Astrocyte of the spinal cord (primary cell): ENCODE data around the gene OR8K5.
"Not testable (repeated sequence)": the region's sequence is repeated elsewhere in the genome, so short reads cannot be mapped to it uniquely, and the experiment has no call there.

ENCODE experiments used
- DNase-seq: peaks from one replicate; pipeline ENCODE4 v3.0.0; 2011; ENCODE audit warnings: low read depth, low spot score
- H3K4me3 ChIP-seq: 2 replicates; pipeline ENCODE4 v1.5.1; 2011; ENCODE audit warnings: low read depth, mild to moderate bottlenecking, low read length, moderate library complexity
- in situ Hi-C: cut with HindIII; loops from 2 replicates; pipeline ENCODE4 v1.10.0; 2017; ENCODE audit warnings: low sequenced_read_pairs
- TF ChIP-seq, protein P1 (sequence below): IDR thresholded peaks from 2 replicates; pipeline ENCODE4 v1.5.1; 2012; ENCODE audit warnings: low read depth, mild to moderate bottlenecking, low read length, inconsistent platforms

Gene OR8K5

DNA sequence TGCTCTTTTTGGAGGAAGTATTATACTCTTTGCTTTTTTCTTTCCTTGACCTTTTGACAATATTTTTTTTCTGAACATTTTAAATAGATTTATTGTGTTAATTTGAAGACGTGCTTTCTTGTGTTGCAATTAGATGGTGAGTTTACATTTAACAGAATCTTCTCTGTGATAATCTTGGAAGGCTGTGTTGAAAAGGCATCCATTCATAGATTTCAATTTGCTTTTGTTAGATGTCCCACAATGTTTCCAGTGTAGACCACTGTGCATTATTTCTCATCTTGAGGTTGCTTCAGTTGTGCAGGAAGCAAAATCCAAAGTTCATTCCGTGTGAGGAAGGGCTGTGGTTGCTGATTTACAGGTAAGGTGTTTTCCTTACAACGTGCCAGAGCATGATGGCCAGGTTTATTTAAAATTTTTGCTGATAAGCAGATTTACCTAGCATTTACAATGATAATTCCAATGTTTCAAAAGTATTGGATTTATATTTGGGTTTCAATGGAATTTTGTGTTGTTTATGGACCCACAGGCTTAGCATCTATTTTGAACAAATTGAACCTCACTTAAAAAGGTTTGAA lies 12.2 kb upstream of the OR8K5 start:
- H3K4me3 ChIP-seq = no peak overlapping the region
- TF ChIP-seq, protein P1, sequence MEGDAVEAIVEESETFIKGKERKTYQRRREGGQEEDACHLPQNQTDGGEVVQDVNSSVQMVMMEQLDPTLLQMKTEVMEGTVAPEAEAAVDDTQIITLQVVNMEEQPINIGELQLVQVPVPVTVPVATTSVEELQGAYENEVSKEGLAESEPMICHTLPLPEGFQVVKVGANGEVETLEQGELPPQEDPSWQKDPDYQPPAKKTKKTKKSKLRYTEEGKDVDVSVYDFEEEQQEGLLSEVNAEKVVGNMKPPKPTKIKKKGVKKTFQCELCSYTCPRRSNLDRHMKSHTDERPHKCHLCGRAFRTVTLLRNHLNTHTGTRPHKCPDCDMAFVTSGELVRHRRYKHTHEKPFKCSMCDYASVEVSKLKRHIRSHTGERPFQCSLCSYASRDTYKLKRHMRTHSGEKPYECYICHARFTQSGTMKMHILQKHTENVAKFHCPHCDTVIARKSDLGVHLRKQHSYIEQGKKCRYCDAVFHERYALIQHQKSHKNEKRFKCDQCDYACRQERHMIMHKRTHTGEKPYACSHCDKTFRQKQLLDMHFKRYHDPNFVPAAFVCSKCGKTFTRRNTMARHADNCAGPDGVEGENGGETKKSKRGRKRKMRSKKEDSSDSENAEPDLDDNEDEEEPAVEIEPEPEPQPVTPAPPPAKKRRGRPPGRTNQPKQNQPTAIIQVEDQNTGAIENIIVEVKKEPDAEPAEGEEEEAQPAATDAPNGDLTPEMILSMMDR = no peak
- in situ Hi-C loops = no loop called here
- DNase-seq = no peak

DNA sequence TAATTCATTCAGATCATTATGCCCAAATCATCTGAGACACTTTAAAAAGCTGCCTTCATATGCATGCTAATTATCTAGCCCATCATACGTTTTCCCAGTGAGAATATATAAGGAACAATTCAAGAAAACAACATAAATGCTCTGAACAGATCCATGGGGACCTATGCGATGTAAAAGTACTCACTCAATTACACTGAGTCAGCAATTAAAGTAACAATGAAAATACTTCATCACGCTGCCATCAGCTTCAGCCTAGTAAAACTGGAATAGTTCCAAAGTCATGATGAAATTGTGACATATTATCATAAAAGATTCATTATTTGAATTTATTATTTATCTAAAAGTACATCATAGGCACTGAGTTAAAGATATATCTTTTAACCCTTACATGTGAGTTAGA lies 3.7 kb upstream of the OR8K5 start:
- no peak for DNase-seq
- TF ChIP-seq, protein P1 = no peak
- H3K4me3 ChIP-seq = no peak overlapping the region
- in situ Hi-C loops = no loop called here

DNA sequence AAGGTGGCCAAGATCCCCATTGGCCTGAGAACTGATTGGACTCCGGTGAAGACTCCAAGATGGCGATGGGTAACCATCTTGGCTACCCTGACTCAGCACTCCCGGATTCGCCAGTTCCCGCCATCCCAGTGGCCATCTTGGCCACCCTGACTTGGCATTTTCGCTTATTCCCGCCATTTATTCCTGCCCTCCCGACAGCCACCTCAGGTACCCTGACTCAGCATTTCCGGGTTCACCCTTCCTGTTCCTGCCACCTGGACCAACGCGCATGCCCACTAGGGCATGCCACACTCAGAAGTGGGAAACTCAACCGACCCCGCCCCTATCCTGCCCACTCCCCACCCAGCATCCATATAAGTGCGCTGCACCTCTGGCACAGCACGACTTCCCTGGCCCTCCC lies 7.8 kb downstream of the OR8K5 start:
- TF ChIP-seq, protein P1 = no peak
- no peak overlapping the region for H3K4me3 ChIP-seq
- in situ Hi-C loops = no loop called here
- DNase-seq = no peak

DNA sequence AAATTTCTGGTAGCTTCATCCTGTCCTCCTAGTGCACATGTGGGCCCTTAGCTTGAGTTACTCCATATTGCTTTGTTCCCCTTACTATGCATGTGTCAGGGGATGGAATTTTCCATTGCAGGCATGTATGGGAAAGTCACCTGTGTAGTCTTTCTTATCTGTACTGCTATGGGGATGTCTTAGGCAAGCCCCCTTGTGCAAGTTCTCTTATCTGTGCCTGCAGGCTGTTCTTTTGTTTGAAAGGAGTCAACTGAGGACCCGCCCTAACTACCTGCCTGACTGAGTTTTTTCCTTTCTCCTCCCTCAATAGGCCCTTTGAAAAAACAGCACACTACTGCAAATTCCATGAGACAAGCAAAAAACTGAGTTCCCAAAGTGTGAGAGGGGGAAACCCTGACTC lies 8.7 kb downstream of the OR8K5 start:
- no peak for DNase-seq
- TF ChIP-seq, protein P1 = no peak
- in situ Hi-C loops = no loop called here
- no peak overlapping the region for H3K4me3 ChIP-seq

DNA sequence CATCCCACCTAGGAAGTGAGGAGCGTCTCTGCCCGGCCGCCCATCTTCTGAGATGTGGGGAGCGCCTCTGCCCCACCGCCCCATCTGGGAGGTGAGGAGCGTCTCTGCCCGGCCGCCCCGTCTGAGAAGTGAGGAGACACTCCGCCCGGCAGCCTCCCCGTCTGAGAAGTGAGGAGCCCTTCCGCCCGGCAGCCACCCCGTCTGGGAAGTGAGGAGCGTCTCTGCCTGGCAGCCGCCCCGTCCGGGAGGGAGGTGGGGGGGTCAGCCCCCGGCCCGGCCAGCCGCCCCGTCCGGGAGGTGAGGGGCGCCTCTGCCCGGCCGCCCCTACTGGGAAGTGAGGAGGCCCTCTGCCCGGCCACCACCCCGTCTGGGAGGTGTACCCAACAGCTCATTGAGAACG lies 16.4 kb downstream of the OR8K5 start:
- H3K4me3 ChIP-seq, in situ Hi-C loops: not testable (repeated sequence)

DNA sequence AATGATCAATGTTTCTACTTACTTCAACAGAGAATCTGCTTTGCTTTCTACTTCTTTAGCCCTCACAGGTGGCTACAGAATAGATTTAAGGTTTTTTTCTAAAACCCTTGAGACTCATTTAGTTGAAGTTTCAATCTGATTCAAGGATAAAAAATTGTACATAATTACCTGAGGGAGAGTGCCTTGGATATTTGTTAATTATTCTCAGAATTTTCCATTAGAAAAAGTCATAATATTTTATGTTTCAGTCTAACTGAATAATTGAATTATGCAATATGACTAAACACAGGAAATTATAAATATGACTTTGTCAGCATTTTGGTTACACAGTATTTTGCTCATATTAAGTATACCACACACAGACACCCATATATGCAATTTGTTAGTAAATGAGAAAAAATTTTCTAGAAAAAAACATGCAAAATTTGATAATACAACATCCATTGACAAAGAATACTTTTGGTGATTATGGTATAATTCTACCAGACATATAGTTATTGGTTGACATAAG lies 19.9 kb downstream of the OR8K5 start, which contains the start of gene OR8J3:
Gene OR8J3 (minus strand): TSS at position 51 of the 511 bp plus-strand sequence. CDS start 2,483 bp downstream, outside the sequence.
- TF ChIP-seq, protein P1 = no peak
- no peak for DNase-seq
- in situ Hi-C loops = no loop called here
- no peak within 1 kb of the TSS for H3K4me3 ChIP-seq

More for the DNA sequence above, 16.4 kb downstream of the OR8K5 start:
- not testable (repeated sequence) for DNase-seq

DNA sequence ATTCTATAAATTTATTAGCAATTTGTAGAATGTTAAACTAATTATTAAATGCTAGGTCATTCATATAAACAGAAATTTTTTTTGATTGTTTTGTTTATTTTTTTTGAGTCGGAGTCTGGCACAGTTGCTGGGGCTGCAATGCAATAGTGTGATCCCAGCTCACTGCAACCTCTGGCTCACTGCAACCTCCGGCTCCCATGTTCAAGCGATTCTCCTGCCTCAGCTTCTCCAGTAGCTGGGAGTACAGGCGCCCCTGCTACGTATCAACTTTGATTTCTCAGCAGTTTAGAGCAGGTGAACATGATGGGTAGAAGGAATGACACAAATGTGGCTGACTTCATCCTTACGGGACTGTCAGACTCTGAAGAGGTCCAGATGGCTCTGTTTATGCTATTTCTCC lies 38.0 kb downstream of the OR8K5 start, which contains the start of gene OR8H3:
Gene OR8H3 (plus strand): TSS at position 301 of the 400 bp plus-strand sequence. CDS start 0 bp downstream, at position 301.
- in situ Hi-C loops = no loop called here
- TF ChIP-seq, protein P1 = no peak
- DNase-seq = no peak
- H3K4me3 ChIP-seq = no peak within 1 kb of the TSS
